ENCODE results near the gene TCP1. TPM values are rescaled to one million over a fixed set of nuclear protein-coding genes. Genes with fewer than 3 reads are reported as not detected.

The TCP1 gene
- total and polyA plus RNA-seq, 2 of the 13 experiments (the other 11 are each of a cell fraction or from before 2014, with no cell fraction given) = 116 to 553 TPM

DNA sequence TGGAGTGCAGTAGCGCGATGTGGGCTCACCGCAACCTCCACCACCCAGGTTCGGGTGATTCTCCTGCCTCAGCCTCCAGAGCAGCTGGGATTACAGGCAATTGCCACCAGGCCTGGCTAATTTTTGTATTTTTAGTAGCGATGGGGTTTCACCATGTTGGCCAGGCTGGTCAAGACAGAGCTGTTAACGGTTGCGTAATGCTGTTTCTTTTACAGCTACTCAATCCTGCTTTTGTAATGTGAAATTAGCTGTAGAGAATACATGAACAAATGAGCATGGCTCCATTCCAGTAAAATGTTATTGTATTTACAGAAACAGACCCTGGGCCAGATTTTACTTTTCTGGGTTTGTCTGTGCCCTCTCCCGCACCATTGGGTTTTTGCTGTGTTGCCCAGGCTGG lies 12.5 kb upstream of the TCP1 start:
- Histone ChIP-seq H3K4me2 (ENCODE audit: low read depth, low read length) (no peak overlapping the region), H3K27me3 (ENCODE audit: control insufficient read depth in 1 of 2, insufficient read depth in 2 of 2, low read length in 2 of 2) (no peaks in the 10 kb centered on the region), H3K27ac (ENCODE audit: extremely low read length, insufficient read depth, low read length) (no peak overlapping the region), H3K36me3 (replicated peaks in 1 of 2; ENCODE audit: control insufficient read depth in 1 of 2, insufficient read depth in 2 of 2, low read length in 2 of 2) (peaks cover 6 to 21% of the 10 kb centered on the region in 2 experiments), H3K4me1 (ENCODE audit: insufficient read depth, low read length) (peaks cover 22% of the 10 kb centered on the region), H3K4me3 (replicated peaks in 1 of 3; ENCODE audit: insufficient read depth in 1 of 3, low read depth in 2 of 3, low read length in 3 of 3) (no peak overlapping the region), H3K9ac (ENCODE audit: insufficient read depth, low read depth, low read length) (no peak overlapping the region), H4K20me1 (ENCODE audit: insufficient read depth, low read length) (no peaks in the 10 kb centered on the region), H3K9me3 (ENCODE audit: low read length) (no peaks in the 10 kb centered on the region), H2AFZ (ENCODE audit: low read length) (no peak overlapping the region), H3K79me2 (ENCODE audit: insufficient read depth, low read length) (no peaks in the 10 kb centered on the region)
- intact Hi-C loops (cut with micrococcal nuclease; ENCODE audit: unreplicated experiment) (no loop called here), in situ Hi-C loops (cut with HindIII; ENCODE audit: extremely low pct_ligation_motif_present, low pct_unique_long_range_greater_than_20kb) (no loop called here)
- CTCF ChIA-PET (ENCODE audit: low intra/inter-chr PET ratio, low total read pairs) = no interaction called here
- no TSS peak for BruUV-seq (replicated peaks)
- POLR2A ChIA-PET = interaction anchor here (4.2 kb wide), 1 partner anchor 12 kb away, joined by 29 read pairs; the partner anchor contains the start of genes MRPL18 and TCP1
- FAIRE-seq (no peak), ATAC-seq (no peak), DNase-seq (ENCODE audit: low spot score) (no peak)
- no peak for TF ChIP-seq EZH2 (conservative IDR thresholded peaks at IDR 0.05; ENCODE audit: low read depth, low read length)
- TF ChIP-seq ELF1 (CRISPR knock-in tag; IDR thresholded peaks at IDR 0.05) = no peak
- no peak for TF ChIP-seq HES4 (CRISPR knock-in tag; IDR thresholded peaks at IDR 0.05; ENCODE audit: borderline replicate concordance)
- TF ChIP-seq ZNF329 (CRISPR knock-in tag; IDR thresholded peaks at IDR 0.05; ENCODE audit: low read depth) = no peak
- peak; percentile 57 for TF ChIP-seq CEBPG (CRISPR knock-in tag; IDR thresholded peaks at IDR 0.05)
- TF ChIP-seq SMARCE1 (IDR thresholded peaks at IDR 0.05; ENCODE audit: borderline replicate concordance) = no peak
- no peak for TF ChIP-seq ZNF468 (CRISPR knock-in tag; IDR thresholded peaks at IDR 0.05)
- TF ChIP-seq CEBPB (IDR thresholded peaks at IDR 0.05; ENCODE audit: borderline replicate concordance, low read depth, low read length) = peak; percentile 87
- WGBS (ENCODE audit: low lambda C conversion rate) = 87% methylated on average over 8 of the region's 8 CpGs

DNA sequence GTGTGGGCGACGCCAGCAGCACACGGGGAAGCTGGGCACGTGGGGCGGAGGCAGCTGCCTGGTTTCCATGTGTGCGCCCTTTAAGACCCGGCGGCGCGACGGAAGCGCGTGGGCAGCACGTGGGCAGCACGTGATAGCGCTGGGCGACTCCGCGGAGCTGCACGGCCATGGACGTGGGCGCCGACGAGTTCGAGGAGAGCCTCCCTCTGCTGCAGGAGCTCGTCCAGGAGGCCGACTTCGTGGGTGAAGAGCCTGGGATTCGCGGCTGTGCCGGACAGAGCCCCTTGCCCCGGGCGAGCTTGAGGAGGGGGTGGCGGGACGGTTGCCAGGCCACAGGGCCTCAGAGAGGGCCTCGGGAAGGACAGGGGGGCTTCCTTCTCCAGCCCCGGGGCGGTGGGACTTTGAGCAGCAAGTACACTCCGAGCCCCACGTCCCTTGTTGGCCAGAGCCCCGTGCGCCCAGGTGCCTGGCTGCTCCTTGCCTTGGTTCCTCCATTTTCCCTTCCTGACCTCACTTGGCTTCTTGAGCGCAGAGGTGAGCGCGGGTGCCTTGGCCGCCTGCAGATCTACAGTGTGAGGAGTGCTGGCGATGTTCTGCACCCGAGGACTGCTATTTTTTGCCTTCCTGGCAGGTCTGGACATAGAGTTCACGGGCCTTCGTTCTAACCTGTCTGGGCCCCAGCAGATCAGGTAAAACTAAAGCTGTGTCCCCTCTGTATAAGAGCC lies 10.9 kb upstream of the TCP1 start, which contains the start of gene PNLDC1:
TSS of gene PNLDC1 (plus strand) at position 136 of the 725 bp plus-strand sequence. CDS start at position 168, 32 bp downstream.
- CTCF ChIA-PET (ENCODE audit: low intra/inter-chr PET ratio, low total read pairs) = no interaction called here
- Histone ChIP-seq H3K36me3 (replicated peaks in 1 of 2; ENCODE audit: control insufficient read depth in 1 of 2, insufficient read depth in 2 of 2, low read length in 2 of 2) (peaks cover 11 to 24% of the 10 kb centered on the region in 2 experiments), H3K9me3 (ENCODE audit: low read length) (no peaks in the 10 kb centered on the region), H3K4me1 (ENCODE audit: insufficient read depth, low read length) (peaks cover 8% of the 10 kb centered on the region), H2AFZ (ENCODE audit: low read length) (no peak within 1 kb of the TSS), H3K27ac (ENCODE audit: extremely low read length, insufficient read depth, low read length) (no peak within 1 kb of the TSS), H3K79me2 (ENCODE audit: insufficient read depth, low read length) (no peaks in the 10 kb centered on the region), H3K27me3 (ENCODE audit: control insufficient read depth in 1 of 2, insufficient read depth in 2 of 2, low read length in 2 of 2) (no peaks in the 10 kb centered on the region), H3K9ac (ENCODE audit: insufficient read depth, low read depth, low read length) (no peak within 1 kb of the TSS), H3K4me3 (replicated peaks in 1 of 3; ENCODE audit: insufficient read depth in 1 of 3, low read depth in 2 of 3, low read length in 3 of 3) (no peak within 1 kb of the TSS), H3K4me2 (ENCODE audit: low read depth, low read length) (no peak within 1 kb of the TSS), H4K20me1 (ENCODE audit: insufficient read depth, low read length) (no peaks in the 10 kb centered on the region)
- POLR2A ChIA-PET = interaction anchor here (4.2 kb wide), 1 partner anchor 10 kb away, joined by 29 read pairs; the partner anchor contains the start of genes MRPL18 and TCP1
- 94% methylated on average over 50 of the region's 50 CpGs for WGBS (ENCODE audit: low lambda C conversion rate)
- DNase-seq (ENCODE audit: low spot score) = no peak
- ATAC-seq = peak; percentile 44
- no peak for FAIRE-seq
- in situ Hi-C loops (cut with HindIII; ENCODE audit: extremely low pct_ligation_motif_present, low pct_unique_long_range_greater_than_20kb) = no loop called here
- intact Hi-C loops (cut with micrococcal nuclease; ENCODE audit: unreplicated experiment) = no loop called here
- no TSS peak for BruUV-seq (replicated peaks)
- TF ChIP-seq SOX6 (IDR thresholded peaks at IDR 0.05) = no peak
- TF ChIP-seq SOX6 (CRISPR knock-in tag; IDR thresholded peaks at IDR 0.05) = no peak
- TF ChIP-seq AGO2 (optimal IDR thresholded peaks at IDR 0.05; ENCODE audit: low read depth, low read length) = peak; percentile 88
- no peak for TF ChIP-seq GPN1 (CRISPR knock-in tag; IDR thresholded peaks at IDR 0.05; ENCODE audit: borderline replicate concordance)
- TF ChIP-seq SKI (IDR thresholded peaks at IDR 0.05; ENCODE audit: partially characterized antibody) = no peak
- no peak for TF ChIP-seq ZFP41 (CRISPR knock-in tag; IDR thresholded peaks at IDR 0.05; ENCODE audit: borderline replicate concordance)
- TF ChIP-seq KLF15 (CRISPR knock-in tag; IDR thresholded peaks at IDR 0.05; ENCODE audit: borderline replicate concordance) = no peak
- TF ChIP-seq SMAD3 (CRISPR knock-in tag; IDR thresholded peaks at IDR 0.05) = no peak
- TF ChIP-seq, protein P1, sequence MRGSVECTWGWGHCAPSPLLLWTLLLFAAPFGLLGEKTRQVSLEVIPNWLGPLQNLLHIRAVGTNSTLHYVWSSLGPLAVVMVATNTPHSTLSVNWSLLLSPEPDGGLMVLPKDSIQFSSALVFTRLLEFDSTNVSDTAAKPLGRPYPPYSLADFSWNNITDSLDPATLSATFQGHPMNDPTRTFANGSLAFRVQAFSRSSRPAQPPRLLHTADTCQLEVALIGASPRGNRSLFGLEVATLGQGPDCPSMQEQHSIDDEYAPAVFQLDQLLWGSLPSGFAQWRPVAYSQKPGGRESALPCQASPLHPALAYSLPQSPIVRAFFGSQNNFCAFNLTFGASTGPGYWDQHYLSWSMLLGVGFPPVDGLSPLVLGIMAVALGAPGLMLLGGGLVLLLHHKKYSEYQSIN (CRISPR knock-in tag; IDR thresholded peaks at IDR 0.05; ENCODE audit: borderline replicate concordance) = no peak
- no peak for TF ChIP-seq ZMYM3 (CRISPR knock-in tag; IDR thresholded peaks at IDR 0.05)
- peak; percentile 18; the same call in 1 of the 2 replicates for TF ChIP-seq ZNF768 (CRISPR knock-in tag; IDR thresholded peaks at IDR 0.05)
- TF ChIP-seq POLR2G (IDR thresholded peaks at IDR 0.05; ENCODE audit: low read depth, low read length) = 0 out of 2 replicates have a peak, but pooled peaks have one; percentile 3
- no peak for TF ChIP-seq ZNF282 (IDR thresholded peaks at IDR 0.05; ENCODE audit: partially characterized antibody)

All from HepG2 (cell line).